Kidney epithelial cell (primary cell): ENCODE data around the gene DENND10. TPM values are rescaled to one million over a fixed set of nuclear protein-coding genes. Genes with fewer than 3 reads are reported as not detected.
"Not testable (repeated sequence)": the region's sequence is repeated elsewhere in the genome, so short reads cannot be mapped to it uniquely, and the experiment has no call there.

Experiments
- DNase-seq: peaks from one replicate; pipeline ENCODE4 v3.0.0-alpha.2; 2010; ENCODE audit warnings: low read depth
- H3K27me3 ChIP-seq: 2 replicates; pipeline ENCODE4 v1.6.0; 2011; ENCODE audit warnings: low read length; ENCODE audit not compliant: control insufficient read depth, insufficient read depth
- H3K36me3 ChIP-seq: 2 replicates; pipeline ENCODE4 v1.5.1; 2011; ENCODE audit warnings: low read length; ENCODE audit not compliant: control insufficient read depth, insufficient read depth
- H3K4me3 ChIP-seq: 2 replicates; pipeline ENCODE4 v1.5.1; 2011; ENCODE audit warnings: low read depth, mild to moderate bottlenecking, control low read depth, low read length
- CTCF ChIP-seq: IDR thresholded peaks from 2 replicates; pipeline ENCODE4 v1.5.1; 2011; ENCODE audit warnings: mild to moderate bottlenecking, moderate library complexity, low read length, control low read depth, inconsistent platforms; ENCODE audit not compliant: insufficient read depth, poor library complexity, severe bottlenecking
- total RNA-seq: library from RNA; depleted of rRNA; stranded (reverse); fragments of >200 nt; gene quantifications from 2 replicates; pipeline ENCODE4 v1.2.3, GENCODE V29; 2015

DENND10 gene
- total RNA-seq, 1 donor from 2014 or later, result 78.7 TPM

GRCh38 chr10:119139464-119140067, 35.7 kb downstream of the DENND10 start:
- DNase-seq, result no peak
- peak; percentile 61 for TF ChIP-seq CTCF
- no peaks in the 10 kb centered on the region for H3K36me3 ChIP-seq
- no peaks in the 10 kb centered on the region for H3K27me3 ChIP-seq
- H3K4me3 ChIP-seq, result no peak overlapping the region

- TF ChIP-seq CTCF, result no peak
- no peak overlapping the region for H3K4me3 ChIP-seq
- H3K27me3 ChIP-seq, result no peaks in the 10 kb centered on the region
- H3K36me3 ChIP-seq, result no peaks in the 10 kb centered on the region
- DNase-seq, result no peak
These were observed 36.8 kb downstream of the DENND10 start for GRCh38 chr10:119140603-119141245.

GRCh38 chr10:119143657-119144056, 39.7 kb downstream of the DENND10 start:
- TF ChIP-seq CTCF, result no peak
- no peak for DNase-seq
- no peak overlapping the region for H3K4me3 ChIP-seq
- no peaks in the 10 kb centered on the region for H3K27me3 ChIP-seq
- no peaks in the 10 kb centered on the region for H3K36me3 ChIP-seq

GRCh38 chr10:119149157-119149556, 45.2 kb downstream of the DENND10 start:
- H3K4me3 ChIP-seq, result no peak overlapping the region
- no peaks in the 10 kb centered on the region for H3K36me3 ChIP-seq
- DNase-seq, result no peak
- no peaks in the 10 kb centered on the region for H3K27me3 ChIP-seq
- TF ChIP-seq CTCF, result no peak

- TF ChIP-seq CTCF, result no peak
- H3K4me3 ChIP-seq, result no peak overlapping the region
- DNase-seq, result no peak
- no peaks in the 10 kb centered on the region for H3K27me3 ChIP-seq
- no peaks in the 10 kb centered on the region for H3K36me3 ChIP-seq
These were observed 45.8 kb downstream of the DENND10 start for GRCh38 chr10:119149729-119150128.

- H3K36me3 ChIP-seq, DNase-seq, H3K4me3 ChIP-seq, H3K27me3 ChIP-seq: not testable (repeated sequence)
These were observed 47.7 kb downstream of the DENND10 start for GRCh38 chr10:119151601-119152000.
